G401.6 (cell line): ENCODE measurements around the gene FOXP1.

ENCODE experiments used
- FAIRE-seq: peaks from 2 replicates; lab custom pipeline; 2012; peaks lifted over from hg19 to GRCh38; lab: Jason Lieb, UNC

The FOXP1 gene

DNA sequence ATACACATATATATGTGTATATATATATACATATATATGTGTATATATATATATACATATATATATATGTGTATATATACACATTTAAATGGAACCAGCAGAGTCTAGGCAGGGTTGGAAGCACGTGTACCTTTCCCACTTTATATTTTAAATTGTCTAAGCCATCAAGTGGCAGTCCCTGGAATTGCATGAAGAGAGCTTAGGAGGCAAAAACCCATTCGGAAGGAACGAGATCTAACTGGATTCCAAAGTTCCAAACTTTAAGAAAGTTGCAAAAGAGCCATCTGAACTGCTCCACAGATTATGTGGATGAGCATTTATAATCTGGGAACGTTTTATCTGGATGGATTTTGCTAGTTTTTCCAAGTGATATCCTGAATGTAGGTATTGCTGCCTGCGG, 186.5 kb downstream of the FOXP1 start:
- FAIRE-seq, result no peak

DNA sequence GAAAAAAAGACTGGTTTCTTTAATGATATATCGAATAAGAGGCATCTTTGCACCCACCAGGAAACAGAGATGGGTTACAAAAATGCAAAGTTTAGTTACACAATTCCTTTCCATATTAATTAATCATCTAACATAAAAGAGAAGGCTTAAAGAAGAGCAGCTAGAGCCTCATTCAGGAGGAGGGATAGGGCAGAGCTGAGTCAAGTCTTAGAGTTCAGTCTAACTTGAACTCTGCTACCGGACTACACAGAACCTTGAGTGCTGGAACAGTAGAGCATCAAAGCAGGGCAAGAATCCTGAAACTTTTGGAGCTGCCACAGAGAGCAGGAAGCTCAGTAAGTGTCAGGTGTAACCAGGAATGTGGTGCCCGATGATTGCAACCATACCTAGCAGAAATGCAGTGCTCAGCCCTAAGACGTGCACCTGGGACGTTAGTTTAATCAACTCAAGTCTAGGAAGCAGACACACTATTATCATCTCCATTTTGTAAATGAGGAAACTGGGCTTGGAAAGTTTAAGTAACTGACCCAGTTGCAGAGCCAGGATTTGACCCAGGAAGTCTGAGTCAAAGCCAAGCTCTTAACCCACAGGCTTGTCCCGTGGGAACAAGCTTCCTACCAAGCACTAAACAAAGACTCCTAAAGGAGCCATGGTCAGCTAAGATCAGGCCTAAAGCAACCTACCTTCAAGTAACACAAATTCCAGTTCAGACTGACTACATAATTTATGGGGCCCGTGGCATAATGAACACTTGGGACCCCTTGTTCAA, 187.4 kb downstream of the FOXP1 start:
- no peak for FAIRE-seq

GRCh38 chr3:71395470-71395869, 188.1 kb downstream of the FOXP1 start:
- FAIRE-seq, result no peak

DNA sequence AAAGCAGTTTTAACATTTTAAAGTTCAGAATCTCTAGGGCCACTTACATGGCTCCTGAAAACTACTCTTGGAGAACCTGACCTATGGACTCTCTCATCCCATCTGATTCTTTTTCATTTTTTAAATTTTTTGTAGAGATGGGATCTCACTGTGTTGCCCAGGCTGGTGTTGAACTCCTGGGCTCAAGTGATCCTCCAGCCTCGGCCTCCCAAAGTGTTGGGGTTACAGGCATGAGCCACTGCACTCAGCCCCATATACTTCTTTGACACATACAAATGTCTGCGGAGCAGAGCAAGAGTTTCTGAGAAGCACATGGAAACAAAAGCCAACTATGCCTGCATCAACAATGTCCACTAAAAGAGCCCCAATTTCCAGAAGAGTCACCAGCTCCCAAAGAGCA, 189.8 kb downstream of the FOXP1 start:
- no peak for FAIRE-seq

- FAIRE-seq, result no peak
Measured at GRCh38 chr3:71393093-71393492, 190.4 kb downstream of the FOXP1 start.

GRCh38 chr3:71392251-71392650, 191.3 kb downstream of the FOXP1 start:
- no peak for FAIRE-seq

DNA sequence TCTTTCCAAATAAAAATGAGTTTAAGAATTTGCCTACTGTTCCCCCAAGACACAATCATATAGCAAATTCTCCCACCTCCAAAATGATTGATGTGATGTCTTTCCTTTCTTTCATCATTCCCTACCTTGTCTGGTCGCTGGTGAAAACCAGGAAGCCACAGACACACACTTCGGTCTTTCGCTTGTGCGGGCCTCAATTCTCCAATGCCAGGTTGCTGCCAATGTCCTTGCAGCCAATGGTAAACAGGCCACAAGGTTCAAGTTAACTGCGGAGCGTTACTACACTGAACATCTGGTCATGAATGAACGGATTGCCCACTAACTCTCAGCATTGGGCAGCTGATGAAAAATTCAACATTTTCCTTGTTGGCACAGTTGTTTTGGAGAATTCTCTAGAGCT, 192.2 kb downstream of the FOXP1 start:
- no peak for FAIRE-seq

- FAIRE-seq, result no peak
Measured at GRCh38 chr3:71389911-71390573, 193.5 kb downstream of the FOXP1 start.

DNA sequence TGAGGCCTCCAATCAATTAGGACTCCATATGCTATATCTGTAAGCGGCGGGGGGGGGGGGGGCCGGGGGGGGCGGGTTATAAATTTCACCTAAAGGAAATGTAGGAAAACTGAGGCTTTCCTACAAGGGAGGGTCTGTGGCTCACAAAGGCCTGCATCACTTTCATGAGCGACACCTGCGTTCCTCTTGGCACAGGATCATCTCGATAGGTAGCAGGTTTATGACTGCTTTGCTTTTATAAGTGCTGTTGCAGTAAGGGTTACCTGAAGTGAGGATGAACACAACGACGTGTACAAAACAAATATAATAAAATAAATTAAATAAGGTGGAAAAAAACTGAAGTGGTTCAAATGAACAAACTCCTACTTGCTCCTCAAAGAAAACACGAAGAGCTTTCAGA, 194.3 kb downstream of the FOXP1 start:
- no peak for FAIRE-seq

GRCh38 chr3:71388535-71389120, 194.9 kb downstream of the FOXP1 start:
- FAIRE-seq, result no peak

DNA sequence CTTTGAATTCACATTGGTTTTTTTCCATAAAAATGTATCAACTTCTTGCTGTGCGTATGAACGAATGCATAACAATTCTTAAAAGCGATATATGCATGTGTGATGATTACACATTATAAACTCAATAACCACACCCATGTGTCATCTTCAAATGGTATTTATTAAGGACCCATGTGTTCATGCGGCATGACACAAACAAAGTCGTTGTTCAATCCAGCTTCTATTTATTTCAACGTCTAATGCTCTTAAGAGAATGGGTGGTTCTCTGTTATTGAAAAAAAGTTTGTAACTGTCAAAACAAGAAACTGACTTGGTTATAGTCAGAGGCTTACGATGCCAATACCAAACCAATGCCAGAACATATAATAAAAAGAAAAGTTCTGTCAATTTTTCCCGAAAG, 195.9 kb downstream of the FOXP1 start:
- FAIRE-seq, result no peak

- no peak for FAIRE-seq
Measured at GRCh38 chr3:71384837-71385716, 198.5 kb downstream of the FOXP1 start.

GRCh38 chr3:71384388-71384787, 199.1 kb downstream of the FOXP1 start:
- FAIRE-seq, result no peak

GRCh38 chr3:71380096-71380495, 203.4 kb downstream of the FOXP1 start:
- FAIRE-seq, result no peak

- FAIRE-seq, result no peak
Measured at GRCh38 chr3:71378509-71378908, 205.0 kb downstream of the FOXP1 start.

- no peak for FAIRE-seq
Measured at GRCh38 chr3:71376911-71377310, 206.6 kb downstream of the FOXP1 start.

- FAIRE-seq, result no peak
Measured at GRCh38 chr3:71376503-71376902, 207.0 kb downstream of the FOXP1 start.

DNA sequence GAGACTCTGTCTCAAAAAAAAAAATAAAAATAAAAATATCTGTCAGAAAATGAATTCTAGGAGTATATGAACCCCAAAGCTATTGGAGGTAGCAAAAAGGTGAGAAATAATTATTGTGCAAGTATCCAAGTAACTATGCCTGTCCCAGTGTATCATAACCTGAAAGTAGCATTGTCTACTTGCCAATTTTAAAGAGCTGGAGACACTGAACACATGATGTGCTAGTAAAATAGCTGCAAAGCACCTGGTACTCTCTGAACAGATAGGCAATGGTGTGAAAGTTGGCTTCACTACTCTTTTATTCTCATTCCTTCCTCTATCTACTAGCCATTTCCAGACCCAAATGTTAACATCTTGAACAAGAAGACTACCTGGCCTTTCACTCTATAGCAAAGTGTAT, 208.9 kb downstream of the FOXP1 start:
- no peak for FAIRE-seq

DNA sequence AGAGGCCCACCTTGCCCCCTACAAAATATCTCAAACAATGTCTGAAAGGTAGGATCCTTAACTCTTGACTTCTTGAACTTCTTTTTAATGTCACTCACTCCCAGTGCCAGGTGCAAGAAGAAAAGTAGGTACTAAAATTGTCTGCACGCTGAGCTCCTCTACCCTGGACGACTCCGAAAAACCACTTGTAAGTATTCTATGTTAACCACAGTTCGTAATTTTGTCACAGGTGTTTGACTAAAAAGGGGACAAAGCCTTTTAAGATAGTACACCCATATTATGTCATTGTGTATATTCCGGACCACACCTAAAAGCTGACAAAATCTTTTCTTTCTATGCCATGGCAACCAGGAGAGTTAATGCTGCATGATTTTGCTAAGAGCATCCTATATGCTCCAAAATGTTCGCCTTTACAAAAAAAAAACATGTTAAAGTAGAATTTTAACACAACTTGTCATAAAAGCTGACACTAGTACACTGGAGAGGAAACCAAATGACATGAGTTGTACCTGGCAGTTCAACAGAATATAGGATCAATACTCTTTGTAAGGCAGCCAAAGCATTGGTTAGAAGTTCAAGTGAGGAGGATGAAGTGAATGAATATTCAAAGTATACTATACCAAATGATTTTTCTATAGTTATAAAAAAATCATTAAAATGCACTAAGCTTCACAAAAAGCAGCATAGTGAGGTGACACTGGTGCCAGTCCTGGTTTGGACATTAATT, 210.5 kb downstream of the FOXP1 start:
- no peak for FAIRE-seq

GRCh38 chr3:71372241-71372768, 211.2 kb downstream of the FOXP1 start:
- FAIRE-seq, result no peak

DNA sequence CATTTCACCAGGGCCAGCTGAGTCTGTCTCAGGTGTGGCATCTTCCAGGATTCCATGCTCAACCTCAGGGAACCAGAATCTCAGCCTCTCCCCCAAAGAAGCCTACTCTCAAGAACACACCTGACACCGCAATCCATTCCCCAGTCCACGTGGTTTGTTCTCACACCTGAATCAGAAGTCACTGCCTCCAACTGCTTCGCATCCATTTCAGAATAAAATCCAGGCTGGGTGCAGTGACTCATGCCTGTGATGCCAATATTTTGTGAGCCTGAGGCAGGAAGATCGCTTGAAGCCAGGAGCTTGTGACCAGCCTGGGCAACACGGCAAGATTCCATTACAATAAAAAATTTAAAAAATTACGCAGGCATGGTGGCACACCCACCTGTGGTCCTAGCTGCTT, 212.2 kb downstream of the FOXP1 start:
- no peak for FAIRE-seq

GRCh38 chr3:71370467-71370866, 213.1 kb downstream of the FOXP1 start:
- no peak for FAIRE-seq
